T-cell (primary cell): ENCODE data around the gene FREY1. TPM values are rescaled to one million over a fixed set of nuclear protein-coding genes. Genes with fewer than 3 reads are reported as not detected.

Source experiments
- ATAC-seq, 4 experiments: fragments of 200-7000 bp in 3 of 4; fragments of 150-1000 bp in 1 of 4; cut with Tn5 transposase; replicated peaks in 1 of 4; 1 replicate in 3 of 4; 2 replicates in 1 of 4; pipeline ENCODE4 v1.10.0; 2021; ENCODE audit warnings: moderate library complexity in 3 of 4, mild to moderate bottlenecking in 2 of 4, moderate number of reproducible peaks in 1 of 4
- CTCF ChIA-PET, 2 donors: fragments of 300-600 bp; sonication (Branson Sonifier 250); formaldehyde crosslinking; loops; one replicate each; lab custom pipeline; 2022; ENCODE audit warnings: antibody characterized with exemption in 2 of 2; lab: Charles Lee
- POLR2A ChIA-PET, 2 donors: fragments of 300-600 bp; sonication (Branson Sonifier 250); formaldehyde crosslinking; loops; one replicate each; lab custom pipeline; 2022; ENCODE audit warnings: antibody characterized with exemption in 2 of 2; lab: Charles Lee
- DNase-seq, 35 experiments: peaks; one replicate each; pipeline versions ENCODE4 v3.0.0 to v3.0.0-alpha.2; 2013 to 2023
- H3K27ac ChIP-seq: one replicate; pipeline ENCODE4 v1.5.1; 2013; ENCODE audit warnings: low read length
- H3K27me3 ChIP-seq, 2 experiments: replicated peaks in 1 of 2; 1 replicate in 1 of 2; 2 replicates in 1 of 2; pipeline versions ENCODE4 v1.6.1 to v1.7.0; 2013; ENCODE audit warnings: low read length in 1 of 2, mixed read lengths in 1 of 2; ENCODE audit not compliant: control insufficient read depth in 2 of 2, insufficient read depth in 2 of 2; ENCODE audit errors: extremely low read depth in 1 of 2
- H3K36me3 ChIP-seq, 2 donors: 1 replicate in 1 of 2; 2 replicates in 1 of 2; pipeline versions ENCODE4 v1.6.1 to v1.7.0; 2013; ENCODE audit warnings: low read length in 1 of 2; ENCODE audit not compliant: control insufficient read depth in 2 of 2, insufficient read depth in 1 of 2; ENCODE audit errors: extremely low read depth in 1 of 2
- H3K4me1 ChIP-seq, 2 experiments: 1 replicate in 1 of 2; 2 replicates in 1 of 2; pipeline versions ENCODE4 v1.6.1 to v1.7.0; 2013; ENCODE audit warnings: low read length in 2 of 2, mixed read lengths in 1 of 2; ENCODE audit not compliant: insufficient read depth in 2 of 2, control insufficient read depth in 1 of 2; ENCODE audit errors: extremely low read depth in 1 of 2
- H3K4me3 ChIP-seq, 2 donors: 1 replicate in 1 of 2; 2 replicates in 1 of 2; pipeline versions ENCODE4 v1.5.1 to v1.7.0; 2013; ENCODE audit warnings: mild to moderate bottlenecking in 2 of 2, low read length in 1 of 2, moderate library complexity in 1 of 2; ENCODE audit not compliant: control insufficient read depth in 1 of 2; ENCODE audit errors: extremely low read depth in 1 of 2
- H3K9me3 ChIP-seq: 2 replicates; pipeline ENCODE4 v1.7.0; 2013
- H3K27ac Mint-ChIP-seq, 2 donors: one replicate each; pipeline ENCODE4 v1.8.0; 2020 to 2021; ENCODE audit warnings: mild to moderate bottlenecking in 2 of 2, mixed read lengths in 2 of 2
- H3K27me3 Mint-ChIP-seq, 2 donors: one replicate each; pipeline ENCODE4 v1.8.0; 2021 to 2022; ENCODE audit warnings: mixed read lengths in 2 of 2
- H3K36me3 Mint-ChIP-seq: one replicate; pipeline ENCODE4 v1.8.0; 2021; ENCODE audit warnings: mixed read lengths
- H3K4me1 Mint-ChIP-seq, 3 donors: one replicate each; pipeline ENCODE4 v1.8.0; 2020 to 2022; ENCODE audit warnings: mixed read lengths in 3 of 3, mild to moderate bottlenecking in 1 of 3
- H3K4me3 Mint-ChIP-seq, 3 donors: one replicate each; pipeline ENCODE4 v1.8.0; 2020 to 2022; ENCODE audit warnings: mild to moderate bottlenecking in 3 of 3, mixed read lengths in 3 of 3, moderate library complexity in 3 of 3
- H3K9me3 Mint-ChIP-seq, 3 donors: one replicate each; pipeline ENCODE4 v1.8.0; 2020 to 2022; ENCODE audit warnings: mixed read lengths in 3 of 3
- WGBS: methylation state at CpG from one replicate; pipeline ENCODE4 v1.1.5; 2013; ENCODE audit warnings: missing lambda C conversion rate; ENCODE audit not compliant: insufficient coverage; 5-methylcytosine and 5-hydroxymethylcytosine counted together
- total RNA-seq, 35 experiments: library from RNA in 6 of 35; stranded (reverse) in 6 of 35; fragments of 120-200 nt in 1 of 35; gene quantifications; one replicate each; pipeline versions ENCODE4 v1.2.1 to v1.2.4 and lab custom pipeline; 2013 to 2026

FREY1 gene
- total RNA-seq, 5 donors from 2014 or later (not counting 1 experiment from before 2014, with no cell fraction given): 2.5 to 6.8 (median 4.6) TPM

GRCh38 chr11:45918331-45918941 lies 11.4 kb upstream of the FREY1 start:
- Histone ChIP-seq H3K4me1 (peaks cover 4 to 62% of the 10 kb centered on the region in 2 experiments), H3K9me3 (no peaks in the 10 kb centered on the region), H3K27me3 (peaks cover 0 to 14% of the 10 kb centered on the region in 2 experiments), H3K36me3 (peaks cover 10 to 29% of the 10 kb centered on the region in 2 donors), H3K27ac (peak overlapping the region; percentile 95), H3K4me3 (peak overlapping the region; percentile 97 to 98)
- Mint-ChIP-seq H3K4me1 (peaks cover 49 to 68% (median 59%) of the 10 kb centered on the region in 3 donors), H3K36me3 (peaks cover 8% of the 10 kb centered on the region), H3K4me3 (peak overlapping the region; percentile 88 to 98 (median 91)), H3K9me3 (no peaks in the 10 kb centered on the region), H3K27ac (peak overlapping the region; percentile 98 to 100), H3K27me3 (peaks cover 0 to 8% of the 10 kb centered on the region in 2 donors)
- DNase-seq (peak in 12 of 35 experiments; percentile 17 to 66 (median 38)), ATAC-seq (peak in 2 of 4 experiments; percentile 0 to 7)
- WGBS: 0% methylated on average over 33 of the region's 38 CpGs
- POLR2A ChIA-PET: interaction anchor here (0.5 to 1.3 kb wide), 3 partner anchors 12 to 72 kb away, joined by 3 to 13 read pairs (median 3); partner anchors contain the start of gene CRY2 (in 1 of the 2)
- CTCF ChIA-PET: interaction anchor here in 1 of 2 donors (0.5 to 1.4 kb wide), 6 partner anchors 12 to 1536 kb away, joined by 4 to 10 read pairs (median 5); no protein-coding TSS in a partner anchor

DNA sequence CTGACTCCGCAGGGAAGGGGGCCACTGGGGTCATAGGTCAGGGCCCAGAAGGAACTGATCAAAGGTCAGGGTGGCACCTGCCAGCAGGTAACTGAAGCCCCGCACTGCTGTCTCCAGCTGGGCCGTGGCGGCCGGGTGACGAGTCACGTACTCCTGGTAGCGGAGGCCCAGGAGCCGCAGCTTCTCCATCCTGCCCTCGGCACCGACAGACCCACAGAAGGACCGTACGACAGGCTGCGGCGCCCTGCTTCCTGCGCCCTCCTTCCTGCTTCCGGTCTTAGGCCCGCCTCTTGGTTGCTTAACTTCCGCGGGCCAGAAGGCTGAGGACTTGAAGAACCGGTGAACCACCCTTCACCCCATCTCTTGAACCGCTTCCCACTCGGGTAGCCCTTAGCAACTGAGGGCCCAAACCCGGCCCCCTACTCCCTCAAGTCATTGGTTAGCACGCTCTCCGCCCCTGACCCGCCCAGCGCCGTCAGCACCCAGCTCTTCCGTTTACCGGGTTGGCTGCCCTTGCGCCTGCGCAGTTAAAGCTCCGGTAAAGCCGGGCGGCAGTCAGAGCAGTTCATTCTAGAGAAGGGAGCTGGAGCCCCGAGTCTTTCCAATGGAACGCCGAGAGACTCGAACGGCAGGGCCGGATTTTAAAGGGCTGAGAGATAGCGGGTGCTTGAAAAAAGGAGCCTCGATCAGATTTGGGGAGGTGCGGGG lies 10.7 kb upstream of the FREY1 start, which contains the start of gene PEX16:
PEX16 (minus strand) TSS at position 255 of the 708 bp plus-strand sequence; CDS start at position 189, 66 bp downstream.
- ChIA-PET POLR2A (interaction anchor here (0.5 to 1.3 kb wide), 4 partner anchors 13 to 71 kb away, joined by 3 to 13 read pairs (median 3); partner anchors contain the start of gene CRY2 (in 1 of the 2)), CTCF (interaction anchor here (0.5 to 1.4 kb wide), 7 partner anchors 13 to 1537 kb away, joined by 3 to 10 read pairs (median 5); no protein-coding TSS in a partner anchor)
- H3K36me3 ChIP-seq: peaks cover 16 to 36% of the 10 kb centered on the region in 2 donors
- under 1% methylated on average over 45 of the region's 45 CpGs for WGBS
- H3K4me1 Mint-ChIP-seq: peaks cover 46 to 64% (median 56%) of the 10 kb centered on the region in 3 donors
- peak within 1 kb of the TSS; percentile 88 to 98 (median 91) for H3K4me3 Mint-ChIP-seq
- DNase-seq (peak; percentile 78 to 99 (median 96)), ATAC-seq (peak; percentile 85 to 91 (median 89))
- peaks cover 4 to 56% of the 10 kb centered on the region in 2 experiments for H3K4me1 ChIP-seq
- peak within 1 kb of the TSS; percentile 97 to 98 for H3K4me3 ChIP-seq
- peaks cover 0 to 10% of the 10 kb centered on the region in 2 experiments for H3K27me3 ChIP-seq
- peaks cover 0 to 5% of the 10 kb centered on the region in 2 donors for H3K27me3 Mint-ChIP-seq
- peak within 1 kb of the TSS; percentile 98 to 100 for H3K27ac Mint-ChIP-seq
- H3K36me3 Mint-ChIP-seq: peaks cover 11% of the 10 kb centered on the region
- H3K27ac ChIP-seq: peak within 1 kb of the TSS; percentile 95
- H3K9me3 Mint-ChIP-seq: no peaks in the 10 kb centered on the region
- H3K9me3 ChIP-seq: no peaks in the 10 kb centered on the region

DNA sequence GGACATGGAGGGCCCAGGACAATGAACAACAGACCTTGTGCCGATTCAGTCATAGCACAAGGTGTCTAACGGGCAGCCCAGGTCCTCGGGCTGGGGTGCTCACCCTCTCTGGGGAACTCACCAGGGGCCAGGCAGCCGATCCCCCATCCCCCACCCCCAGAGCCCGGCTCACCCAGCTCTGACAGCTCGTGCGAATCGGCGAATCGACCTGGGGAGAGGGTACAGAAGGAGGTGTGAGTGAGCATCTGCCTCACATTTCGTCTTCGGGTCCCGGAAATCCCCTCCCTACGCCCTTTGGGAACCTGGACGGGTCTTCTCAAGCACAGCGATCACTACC lies 10.2 kb upstream of the FREY1 start:
- DNase-seq (peak in 10 of 35 experiments; percentile 18 to 38 (median 26)), ATAC-seq (no peak)
- Mint-ChIP-seq H3K9me3 (no peaks in the 10 kb centered on the region), H3K4me1 (peaks cover 46 to 64% (median 56%) of the 10 kb centered on the region in 3 donors), H3K27ac (peak overlapping the region; percentile 98 to 100), H3K36me3 (peaks cover 11% of the 10 kb centered on the region), H3K4me3 (peak overlapping the region; percentile 88 to 98 (median 91)), H3K27me3 (peaks cover 0 to 5% of the 10 kb centered on the region in 2 donors)
- Histone ChIP-seq H3K27me3 (peaks cover 0 to 10% of the 10 kb centered on the region in 2 experiments), H3K9me3 (no peaks in the 10 kb centered on the region), H3K36me3 (peaks cover 17 to 39% of the 10 kb centered on the region in 2 donors), H3K4me1 (peaks cover 4 to 54% of the 10 kb centered on the region in 2 experiments), H3K27ac (peak overlapping the region; percentile 95), H3K4me3 (peak overlapping the region; percentile 97 to 98)
- POLR2A ChIA-PET: interaction anchor here in 1 of 2 donors (0.6 kb wide), 1 partner anchor 69 kb away, joined by 3 read pairs; no protein-coding TSS in a partner anchor
- WGBS: 10% methylated on average over 4 of the region's 16 CpGs
- CTCF ChIA-PET: interaction anchor here (0.6 to 1.4 kb wide), 5 partner anchors 27 to 145 kb away, joined by 3 to 10 read pairs (median 5); no protein-coding TSS in a partner anchor

DNA sequence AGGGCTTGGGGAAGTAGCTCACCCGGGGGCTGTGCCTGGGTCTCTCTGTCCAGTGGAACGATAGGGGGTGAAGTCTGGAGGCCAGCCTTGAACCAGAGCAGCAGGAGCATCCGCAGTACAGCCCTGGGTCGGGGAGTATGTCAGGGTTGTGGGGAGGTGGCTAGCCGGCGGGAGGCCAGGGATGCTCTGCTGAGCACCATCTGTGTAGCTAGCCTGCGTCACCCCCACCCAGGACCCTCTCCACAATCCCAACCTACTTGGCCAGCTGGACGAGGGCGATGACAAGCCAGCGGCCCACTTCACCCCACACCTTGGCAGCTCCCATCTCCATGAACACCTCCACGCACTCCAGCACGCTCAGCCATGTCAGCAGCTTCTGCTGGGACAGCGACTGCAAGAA lies 8.4 kb upstream of the FREY1 start:
- ATAC-seq: no peak
- H3K4me3 Mint-ChIP-seq: peak overlapping the region in 1 of 3 donors; percentile 31
- Histone ChIP-seq H3K27ac (no peak overlapping the region), H3K9me3 (no peaks in the 10 kb centered on the region), H3K27me3 (no peaks in the 10 kb centered on the region), H3K4me3 (no peak overlapping the region), H3K36me3 (peaks cover 19 to 57% of the 10 kb centered on the region in 2 donors), H3K4me1 (peaks cover 4 to 50% of the 10 kb centered on the region in 2 experiments)
- POLR2A ChIA-PET: no interaction called here
- H3K36me3 Mint-ChIP-seq: peaks cover 15% of the 10 kb centered on the region
- H3K27me3 Mint-ChIP-seq: no peaks in the 10 kb centered on the region
- H3K9me3 Mint-ChIP-seq: no peaks in the 10 kb centered on the region
- WGBS: 80% methylated on average over 5 of the region's 13 CpGs
- H3K27ac Mint-ChIP-seq: no peak overlapping the region
- CTCF ChIA-PET: no interaction called here
- H3K4me1 Mint-ChIP-seq: peaks cover 37 to 53% (median 46%) of the 10 kb centered on the region in 3 donors
- no peak for DNase-seq

GRCh38 chr11:45913942-45914635 lies 7.0 kb upstream of the FREY1 start:
- Histone ChIP-seq H3K9me3 (no peaks in the 10 kb centered on the region), H3K36me3 (peaks cover 19 to 70% of the 10 kb centered on the region in 2 donors), H3K4me3 (no peak overlapping the region), H3K27ac (no peak overlapping the region), H3K27me3 (no peaks in the 10 kb centered on the region), H3K4me1 (peaks cover 4 to 37% of the 10 kb centered on the region in 2 experiments)
- Mint-ChIP-seq H3K4me3 (no peak overlapping the region), H3K4me1 (peaks cover 26 to 40% (median 33%) of the 10 kb centered on the region in 3 donors), H3K27me3 (no peaks in the 10 kb centered on the region), H3K9me3 (no peaks in the 10 kb centered on the region), H3K36me3 (peaks cover 15% of the 10 kb centered on the region), H3K27ac (peak overlapping the region in 1 of 2 donors; percentile 11)
- ChIA-PET POLR2A (interaction anchor here in 1 of 2 donors (0.6 kb wide), 1 partner anchor 9 kb away, joined by 3 read pairs; no protein-coding TSS in a partner anchor), CTCF (no interaction called here)
- 93% methylated on average over 22 of the region's 22 CpGs for WGBS
- ATAC-seq (no peak), DNase-seq (no peak)
